GM10266 (cell line): ENCODE data around the gene DOCK6.

ENCODE experiments used
- DNase-seq: peaks from one replicate; pipeline ENCODE4 v3.0.0; 2012; ENCODE audit errors: extremely low spot score
- TF ChIP-seq, protein P1 (sequence below): IDR thresholded peaks from 2 replicates; pipeline ENCODE4 v1.5.1; 2012; ENCODE audit warnings: mild to moderate bottlenecking, low read depth; ENCODE audit not compliant: control insufficient read depth, insufficient read depth; ENCODE audit errors: missing control alignments

DOCK6 gene

GRCh38 chr19:11175920-11176319 lies 86.4 kb downstream of the DOCK6 start:
- TF ChIP-seq, protein P1, sequence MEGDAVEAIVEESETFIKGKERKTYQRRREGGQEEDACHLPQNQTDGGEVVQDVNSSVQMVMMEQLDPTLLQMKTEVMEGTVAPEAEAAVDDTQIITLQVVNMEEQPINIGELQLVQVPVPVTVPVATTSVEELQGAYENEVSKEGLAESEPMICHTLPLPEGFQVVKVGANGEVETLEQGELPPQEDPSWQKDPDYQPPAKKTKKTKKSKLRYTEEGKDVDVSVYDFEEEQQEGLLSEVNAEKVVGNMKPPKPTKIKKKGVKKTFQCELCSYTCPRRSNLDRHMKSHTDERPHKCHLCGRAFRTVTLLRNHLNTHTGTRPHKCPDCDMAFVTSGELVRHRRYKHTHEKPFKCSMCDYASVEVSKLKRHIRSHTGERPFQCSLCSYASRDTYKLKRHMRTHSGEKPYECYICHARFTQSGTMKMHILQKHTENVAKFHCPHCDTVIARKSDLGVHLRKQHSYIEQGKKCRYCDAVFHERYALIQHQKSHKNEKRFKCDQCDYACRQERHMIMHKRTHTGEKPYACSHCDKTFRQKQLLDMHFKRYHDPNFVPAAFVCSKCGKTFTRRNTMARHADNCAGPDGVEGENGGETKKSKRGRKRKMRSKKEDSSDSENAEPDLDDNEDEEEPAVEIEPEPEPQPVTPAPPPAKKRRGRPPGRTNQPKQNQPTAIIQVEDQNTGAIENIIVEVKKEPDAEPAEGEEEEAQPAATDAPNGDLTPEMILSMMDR: no peak
- DNase-seq: no peak

- TF ChIP-seq, protein P1: no peak
- no peak for DNase-seq
These were observed 88.0 kb downstream of the DOCK6 start for GRCh38 chr19:11174336-11174735.

DNA sequence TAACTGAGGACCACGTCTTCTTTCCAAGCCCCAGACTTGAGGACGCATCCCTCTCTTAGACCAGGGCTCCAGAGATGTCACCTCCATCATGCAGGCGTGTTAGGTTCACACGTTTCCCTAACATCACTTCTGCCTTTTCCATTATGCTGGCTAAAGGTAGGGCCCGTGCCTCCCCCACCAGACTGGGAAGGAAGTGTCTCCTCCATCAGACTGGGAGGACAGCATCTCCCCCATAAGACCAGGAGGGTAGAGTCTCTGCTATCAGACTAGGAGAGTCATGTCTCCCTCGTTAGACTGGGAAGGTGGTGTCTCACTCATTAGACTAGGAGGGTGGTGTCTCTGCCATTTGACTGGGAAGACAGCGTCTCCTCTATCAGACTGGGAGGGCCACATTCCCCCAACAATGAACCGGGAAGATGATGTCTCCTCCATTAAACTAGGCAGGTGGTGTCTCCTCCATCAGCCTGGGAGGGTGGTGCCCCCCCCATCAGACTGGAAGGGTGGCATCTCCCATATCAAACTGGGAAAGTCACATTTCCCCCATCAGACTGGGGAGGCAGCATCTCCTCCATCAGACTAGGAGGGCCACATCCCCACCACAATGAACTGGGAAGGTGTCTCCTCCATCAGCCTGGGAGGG lies 88.7 kb downstream of the DOCK6 start:
- no peak for DNase-seq
- TF ChIP-seq, protein P1: no peak

- no peak for DNase-seq
- TF ChIP-seq, protein P1: no peak
These were observed 89.7 kb downstream of the DOCK6 start for GRCh38 chr19:11172576-11172975.

- TF ChIP-seq, protein P1: no peak
- DNase-seq: no peak
These were observed 91.2 kb downstream of the DOCK6 start for GRCh38 chr19:11171144-11171543.

- TF ChIP-seq, protein P1: no peak
- no peak for DNase-seq
These were observed 92.2 kb downstream of the DOCK6 start for GRCh38 chr19:11169896-11170678.

DNA sequence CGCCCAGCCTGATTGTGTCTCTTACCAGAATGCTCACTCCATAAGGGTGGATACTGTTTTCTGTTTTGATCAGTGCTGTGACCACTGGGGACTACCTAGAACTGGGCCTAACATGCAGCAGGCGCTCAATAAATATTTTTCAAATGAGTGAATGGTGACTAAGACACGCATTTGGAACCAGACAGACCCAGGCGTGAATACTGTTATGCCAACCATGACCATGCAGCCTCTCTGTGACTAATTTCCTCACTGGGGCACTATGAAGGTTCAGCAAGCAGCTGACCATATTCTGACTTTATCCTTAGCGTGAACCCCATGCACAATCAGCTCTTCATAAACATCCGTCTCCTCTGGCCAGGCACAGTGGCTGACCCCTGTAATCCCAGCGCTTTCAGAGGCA lies 93.8 kb downstream of the DOCK6 start:
- TF ChIP-seq, protein P1: no peak
- no peak for DNase-seq
